Choroid plexus epithelial cell (primary cell): ENCODE data around the gene EPB41L4A.

Experiments
- DNase-seq: peaks from one replicate; pipeline ENCODE4 v3.0.0-alpha.2; 2010; ENCODE audit warnings: low read depth
- H3K4me3 ChIP-seq: 2 replicates; pipeline ENCODE4 v1.5.1; 2011; ENCODE audit warnings: low read depth, mild to moderate bottlenecking, control low read depth, low read length, moderate library complexity
- CTCF ChIP-seq: conservative IDR thresholded peaks from 2 replicates; pipeline ENCODE4 v1.5.1; 2011; ENCODE audit warnings: low read depth, mild to moderate bottlenecking, control low read depth, inconsistent platforms, low read length, moderate library complexity

The EPB41L4A gene

GRCh38 chr5:112201141-112201540 is 217.9 kb downstream of the EPB41L4A start:
- no peak for DNase-seq
- H3K4me3 ChIP-seq, result no peak overlapping the region
- no peak for TF ChIP-seq CTCF

GRCh38 chr5:112200131-112200530 is 218.9 kb downstream of the EPB41L4A start:
- H3K4me3 ChIP-seq, result no peak overlapping the region
- DNase-seq, result no peak
- TF ChIP-seq CTCF, result no peak

GRCh38 chr5:112196584-112196983 is 222.5 kb downstream of the EPB41L4A start:
- no peak for TF ChIP-seq CTCF
- no peak for DNase-seq
- H3K4me3 ChIP-seq, result no peak overlapping the region

- TF ChIP-seq CTCF, result no peak
- no peak for DNase-seq
- no peak overlapping the region for H3K4me3 ChIP-seq
Measured at GRCh38 chr5:112195924-112196323, 223.2 kb downstream of the EPB41L4A start.

GRCh38 chr5:112192866-112193265 is 226.2 kb downstream of the EPB41L4A start:
- no peak overlapping the region for H3K4me3 ChIP-seq
- DNase-seq, result peak; percentile 11
- no peak for TF ChIP-seq CTCF

- DNase-seq, result no peak
- no peak overlapping the region for H3K4me3 ChIP-seq
- TF ChIP-seq CTCF, result no peak
Measured at GRCh38 chr5:112192072-112192471, 227.0 kb downstream of the EPB41L4A start.

- TF ChIP-seq CTCF, result no peak
- no peak for DNase-seq
- no peak overlapping the region for H3K4me3 ChIP-seq
Measured at GRCh38 chr5:112189391-112189790, 229.7 kb downstream of the EPB41L4A start.
